ENCODE data around the gene ZBTB16. TPM values are rescaled to one million over a fixed set of nuclear protein-coding genes. Genes with fewer than 3 reads are reported as not detected.

Gene ZBTB16
- total and polyA plus RNA-seq, 5 donors: 49.8 to 89.7 (median 75.5) TPM

GRCh38 chr11:114162719-114163123 lies 103.2 kb downstream of the ZBTB16 start:
- DNase-seq: peak; percentile 88 to 93 (median 91)
- ATAC-seq: peak; percentile 75 to 83
- intact Hi-C loops (cut with DNase I): loop anchor here in 1 of 4 donors (10.0 kb wide), 1 partner anchor 88 kb away; no protein-coding TSS in a partner anchor
- Histone ChIP-seq H3K9me3 (ENCODE audit: control insufficient read depth, low read length) (no peaks in the 10 kb centered on the region), H3K27ac (ENCODE audit: low read length) (peak overlapping the region; percentile 100), H3K4me3 (ENCODE audit: low read length) (no peak overlapping the region), H3K27me3 (ENCODE audit: control insufficient read depth, insufficient read depth) (no peaks in the 10 kb centered on the region), H3K4me1 (ENCODE audit: control insufficient read depth, insufficient read depth, low read length) (peaks cover 72% of the 10 kb centered on the region)
- 6% methylated on average over 12 of the region's 12 CpGs for WGBS

DNA sequence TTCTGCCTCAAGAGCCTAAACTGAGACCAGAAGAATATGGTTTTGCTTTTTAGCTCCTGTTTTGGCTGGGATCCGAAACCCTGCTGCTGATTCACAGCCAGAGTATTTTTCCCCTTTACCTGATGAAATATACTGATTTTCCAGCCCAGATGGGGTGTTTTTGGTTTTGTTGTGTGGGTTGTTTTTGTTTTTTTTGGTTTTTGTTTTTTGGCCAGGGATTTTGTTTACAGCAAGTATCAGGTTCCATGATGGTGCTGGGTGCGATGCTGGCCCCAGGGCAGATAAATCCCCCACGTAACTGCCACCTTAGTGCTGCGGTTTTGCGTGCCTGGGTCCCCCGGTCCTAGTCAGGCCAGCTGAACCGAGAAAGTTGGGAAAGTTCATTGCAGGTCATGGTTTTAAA lies 103.7 kb downstream of the ZBTB16 start:
- no peaks in the 10 kb centered on the region for H3K27me3 ChIP-seq (ENCODE audit: control insufficient read depth, insufficient read depth)
- WGBS: 19% methylated on average over 7 of the region's 7 CpGs
- H3K4me1 ChIP-seq (ENCODE audit: control insufficient read depth, insufficient read depth, low read length): peaks cover 72% of the 10 kb centered on the region
- H3K4me3 ChIP-seq (ENCODE audit: low read length): no peak overlapping the region
- DNase-seq: peak in 2 of 3 donors; percentile 49 to 66
- no peaks in the 10 kb centered on the region for H3K9me3 ChIP-seq (ENCODE audit: control insufficient read depth, low read length)
- intact Hi-C loops (cut with DNase I): loop anchor here in 1 of 4 donors (10.0 kb wide), 1 partner anchor 88 kb away; no protein-coding TSS in a partner anchor
- peak overlapping the region; percentile 100 for H3K27ac ChIP-seq (ENCODE audit: low read length)
- ATAC-seq: peak in 1 of 2 donors; percentile 1

- peak; percentile 33 to 53 for ATAC-seq
- DNase-seq: peak in 1 of 3 donors; percentile 75
- intact Hi-C loops (cut with DNase I): loop anchor here in 1 of 4 donors (10.0 kb wide), 1 partner anchor 89 kb away; no protein-coding TSS in a partner anchor
- Histone ChIP-seq H3K9me3 (ENCODE audit: control insufficient read depth, low read length) (no peaks in the 10 kb centered on the region), H3K4me1 (ENCODE audit: control insufficient read depth, insufficient read depth, low read length) (peaks cover 71% of the 10 kb centered on the region), H3K4me3 (ENCODE audit: low read length) (no peak overlapping the region), H3K27me3 (ENCODE audit: control insufficient read depth, insufficient read depth) (no peaks in the 10 kb centered on the region), H3K27ac (ENCODE audit: low read length) (peak overlapping the region; percentile 100)
- 14% methylated on average over 9 of the region's 9 CpGs for WGBS
Observed at GRCh38 chr11:114163830-114164401, 104.4 kb downstream of the ZBTB16 start.

- DNase-seq (peak in 1 of 3 donors; percentile 21), ATAC-seq (no peak)
- Histone ChIP-seq H3K9me3 (ENCODE audit: control insufficient read depth, low read length) (no peaks in the 10 kb centered on the region), H3K4me3 (ENCODE audit: low read length) (no peak overlapping the region), H3K4me1 (ENCODE audit: control insufficient read depth, insufficient read depth, low read length) (peaks cover 72% of the 10 kb centered on the region), H3K27ac (ENCODE audit: low read length) (peak overlapping the region; percentile 100), H3K27me3 (ENCODE audit: control insufficient read depth, insufficient read depth) (no peaks in the 10 kb centered on the region)
- 86% methylated on average over 9 of the region's 9 CpGs for WGBS
- intact Hi-C loops (cut with DNase I): loop anchor here in 1 of 4 donors (10.0 kb wide), 1 partner anchor 90 kb away; no protein-coding TSS in a partner anchor
Observed at GRCh38 chr11:114164546-114164945, 105.0 kb downstream of the ZBTB16 start.

GRCh38 chr11:114165326-114166230 lies 106.1 kb downstream of the ZBTB16 start:
- no peaks in the 10 kb centered on the region for H3K27me3 ChIP-seq (ENCODE audit: control insufficient read depth, insufficient read depth)
- no peak for ATAC-seq
- intact Hi-C loops (cut with DNase I): loop anchor here in 1 of 4 donors (10.0 kb wide), 1 partner anchor 91 kb away; no protein-coding TSS in a partner anchor
- H3K9me3 ChIP-seq (ENCODE audit: control insufficient read depth, low read length): no peaks in the 10 kb centered on the region
- peaks cover 78% of the 10 kb centered on the region for H3K4me1 ChIP-seq (ENCODE audit: control insufficient read depth, insufficient read depth, low read length)
- 90% methylated on average over 7 of the region's 7 CpGs for WGBS
- H3K27ac ChIP-seq (ENCODE audit: low read length): peak overlapping the region; percentile 100
- no peak for DNase-seq
- H3K4me3 ChIP-seq (ENCODE audit: low read length): no peak overlapping the region

DNA sequence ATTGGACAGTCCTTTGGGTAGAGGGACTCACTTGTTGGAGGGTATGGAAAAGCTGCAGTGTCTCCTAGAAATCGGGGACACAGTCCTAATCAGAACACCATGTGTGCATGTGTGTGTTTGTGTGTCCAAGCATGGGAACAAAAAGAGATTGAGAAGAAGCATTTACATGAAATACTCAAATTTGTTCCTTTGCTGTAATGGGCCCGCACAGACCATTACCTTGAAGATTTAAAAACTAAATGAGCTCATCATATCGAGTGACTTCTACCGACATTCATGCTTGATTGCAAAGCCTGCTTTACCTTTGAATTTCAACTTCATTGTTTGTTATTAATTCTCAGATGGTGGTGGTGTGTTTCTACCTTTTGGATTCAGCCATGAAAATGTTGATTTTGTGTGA lies 106.9 kb downstream of the ZBTB16 start:
- 58% methylated on average over 4 of the region's 4 CpGs for whole genome bisulfite sequencing
- intact Hi-C loops (cut with DNase I): loop anchor here in 1 of 4 donors (10.0 kb wide), 1 partner anchor 92 kb away; no protein-coding TSS in a partner anchor
- Histone ChIP-seq H3K4me3 (ENCODE audit: low read length) (no peak overlapping the region), H3K4me1 (ENCODE audit: control insufficient read depth, insufficient read depth, low read length) (peaks cover 75% of the 10 kb centered on the region), H3K27ac (ENCODE audit: low read length) (peak overlapping the region; percentile 100), H3K27me3 (ENCODE audit: control insufficient read depth, insufficient read depth) (no peaks in the 10 kb centered on the region), H3K9me3 (ENCODE audit: control insufficient read depth, low read length) (no peaks in the 10 kb centered on the region)
- ATAC-seq (no peak), DNase-seq (no peak)

DNA sequence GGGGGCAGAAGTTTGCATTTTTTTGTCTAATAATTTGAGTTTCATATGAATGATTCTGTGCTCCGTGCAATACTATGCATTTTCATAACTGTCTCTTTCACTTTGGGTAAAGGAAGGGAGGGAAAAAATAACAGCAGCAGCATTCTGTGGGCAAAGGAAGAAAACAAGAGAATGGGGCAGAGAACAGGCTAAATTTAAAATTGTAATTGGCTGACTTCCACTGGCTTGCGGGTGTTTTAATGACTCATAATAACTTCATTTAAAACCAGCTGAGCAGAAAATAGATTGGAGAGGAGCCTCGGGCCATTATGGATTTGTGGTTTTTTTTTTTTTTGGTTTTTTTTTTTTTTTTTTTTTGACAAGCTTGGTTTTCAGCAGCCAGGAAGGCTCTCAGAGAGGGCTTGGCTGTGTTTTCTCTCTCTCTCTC lies 107.4 kb downstream of the ZBTB16 start:
- WGBS: 2% methylated on average over 3 of the region's 3 CpGs
- Histone ChIP-seq H3K27ac (ENCODE audit: low read length) (peak overlapping the region; percentile 100), H3K4me1 (ENCODE audit: control insufficient read depth, insufficient read depth, low read length) (peaks cover 73% of the 10 kb centered on the region), H3K9me3 (ENCODE audit: control insufficient read depth, low read length) (no peaks in the 10 kb centered on the region), H3K4me3 (ENCODE audit: low read length) (no peak overlapping the region), H3K27me3 (ENCODE audit: control insufficient read depth, insufficient read depth) (no peaks in the 10 kb centered on the region)
- ATAC-seq: peak in 1 of 2 donors; percentile 4
- DNase-seq: no peak
- intact Hi-C loops (cut with DNase I): loop anchor here in 1 of 4 donors (10.0 kb wide), 1 partner anchor 92 kb away; no protein-coding TSS in a partner anchor

- Histone ChIP-seq H3K27me3 (ENCODE audit: control insufficient read depth, insufficient read depth) (no peaks in the 10 kb centered on the region), H3K9me3 (ENCODE audit: control insufficient read depth, low read length) (no peaks in the 10 kb centered on the region), H3K4me1 (ENCODE audit: control insufficient read depth, insufficient read depth, low read length) (peaks cover 73% of the 10 kb centered on the region), H3K27ac (ENCODE audit: low read length) (peak overlapping the region; percentile 100), H3K4me3 (ENCODE audit: low read length) (no peak overlapping the region)
- ATAC-seq: no peak
- intact Hi-C loops (cut with DNase I): loop anchor here in 1 of 4 donors (10.0 kb wide), 1 partner anchor 93 kb away; no protein-coding TSS in a partner anchor
- 32% methylated on average over 5 of the region's 5 CpGs for WGBS
- DNase-seq: no peak
Observed at GRCh38 chr11:114167355-114167754, 107.8 kb downstream of the ZBTB16 start.

GRCh38 chr11:114167771-114168448 lies 108.4 kb downstream of the ZBTB16 start:
- DNase-seq (peak in 1 of 3 donors; percentile 39), ATAC-seq (no peak)
- Histone ChIP-seq H3K27ac (ENCODE audit: low read length) (peak overlapping the region; percentile 100), H3K4me1 (ENCODE audit: control insufficient read depth, insufficient read depth, low read length) (peaks cover 75% of the 10 kb centered on the region), H3K27me3 (ENCODE audit: control insufficient read depth, insufficient read depth) (no peaks in the 10 kb centered on the region), H3K4me3 (ENCODE audit: low read length) (no peak overlapping the region), H3K9me3 (ENCODE audit: control insufficient read depth, low read length) (no peaks in the 10 kb centered on the region)
- WGBS: 70% methylated on average over 11 of the region's 11 CpGs
- intact Hi-C loops (cut with DNase I): loop anchor here in 1 of 4 donors (10.0 kb wide), 1 partner anchor 93 kb away; no protein-coding TSS in a partner anchor

- H3K4me3 ChIP-seq (ENCODE audit: low read length): no peak overlapping the region
- ATAC-seq: no peak
- no peaks in the 10 kb centered on the region for H3K9me3 ChIP-seq (ENCODE audit: control insufficient read depth, low read length)
- H3K4me1 ChIP-seq (ENCODE audit: control insufficient read depth, insufficient read depth, low read length): peaks cover 77% of the 10 kb centered on the region
- DNase-seq: no peak
- peak overlapping the region; percentile 100 for H3K27ac ChIP-seq (ENCODE audit: low read length)
- intact Hi-C loops (cut with DNase I): loop anchor here in 1 of 4 donors (10.0 kb wide), 1 partner anchor 94 kb away; no protein-coding TSS in a partner anchor
- no peaks in the 10 kb centered on the region for H3K27me3 ChIP-seq (ENCODE audit: control insufficient read depth, insufficient read depth)
- 62% methylated on average over 1 of the region's 1 CpG for WGBS
Observed at GRCh38 chr11:114168691-114169090, 109.2 kb downstream of the ZBTB16 start.
